ENCODE measurements around the gene UVRAG.

DNA sequence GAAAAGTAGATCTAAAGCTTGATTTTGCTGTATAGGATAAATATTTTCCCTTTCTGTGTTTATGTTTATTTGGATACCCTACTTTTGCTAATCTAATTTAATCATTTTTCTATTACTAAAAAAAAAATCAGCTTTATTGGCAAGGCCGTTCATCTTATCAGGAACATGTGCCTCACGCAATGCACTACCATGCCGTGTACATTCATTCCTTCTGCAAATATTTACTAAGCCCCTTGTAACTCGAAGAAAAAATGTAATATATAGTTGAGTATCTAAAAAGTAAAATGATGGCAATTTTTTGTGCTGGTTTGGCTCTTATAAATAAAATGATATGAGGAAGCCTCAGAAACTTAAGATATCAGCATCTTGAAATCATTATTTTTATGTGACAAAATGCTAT lies 8.9 kb downstream of the UVRAG start:
- TF ChIP-seq, protein P1, sequence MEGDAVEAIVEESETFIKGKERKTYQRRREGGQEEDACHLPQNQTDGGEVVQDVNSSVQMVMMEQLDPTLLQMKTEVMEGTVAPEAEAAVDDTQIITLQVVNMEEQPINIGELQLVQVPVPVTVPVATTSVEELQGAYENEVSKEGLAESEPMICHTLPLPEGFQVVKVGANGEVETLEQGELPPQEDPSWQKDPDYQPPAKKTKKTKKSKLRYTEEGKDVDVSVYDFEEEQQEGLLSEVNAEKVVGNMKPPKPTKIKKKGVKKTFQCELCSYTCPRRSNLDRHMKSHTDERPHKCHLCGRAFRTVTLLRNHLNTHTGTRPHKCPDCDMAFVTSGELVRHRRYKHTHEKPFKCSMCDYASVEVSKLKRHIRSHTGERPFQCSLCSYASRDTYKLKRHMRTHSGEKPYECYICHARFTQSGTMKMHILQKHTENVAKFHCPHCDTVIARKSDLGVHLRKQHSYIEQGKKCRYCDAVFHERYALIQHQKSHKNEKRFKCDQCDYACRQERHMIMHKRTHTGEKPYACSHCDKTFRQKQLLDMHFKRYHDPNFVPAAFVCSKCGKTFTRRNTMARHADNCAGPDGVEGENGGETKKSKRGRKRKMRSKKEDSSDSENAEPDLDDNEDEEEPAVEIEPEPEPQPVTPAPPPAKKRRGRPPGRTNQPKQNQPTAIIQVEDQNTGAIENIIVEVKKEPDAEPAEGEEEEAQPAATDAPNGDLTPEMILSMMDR (IDR thresholded peaks at IDR 0.05): no peak
- TF ChIP-seq POLR2AphosphoS5 (IDR thresholded peaks at IDR 0.05) (no peak), POLR2A (IDR thresholded peaks at IDR 0.05) (no peak)

Measured in stomach (tissue), 4 donors.